Spleen (tissue), 7 donors: Measurements from ENCODE around the gene CDC27.

ENCODE experiments used
- POLR2A ChIP-seq, 3 donors: fragments of 450-650 bp; IDR thresholded peaks; one replicate each; pipeline ENCODE4 v1.5.1; 2017; ENCODE audit warnings: antibody characterized with exemption in 3 of 3, mild to moderate bottlenecking in 1 of 3
- POLR2AphosphoS5 ChIP-seq, 3 donors: sonication (generic); formaldehyde crosslinking; IDR thresholded peaks; one replicate each; pipeline ENCODE4 v1.5.1; 2017; ENCODE audit warnings: antibody characterized with exemption in 3 of 3
- TF ChIP-seq, protein P1 (sequence below), 11 experiments: fragments of 200-600 bp in 7 of 11; fragments of 450-650 bp in 4 of 11; sonication (generic) in 4 of 11; IDR thresholded peaks in 8 of 11; conservative IDR thresholded peaks in 3 of 11; 1 replicate in 7 of 11; 2 replicates in 4 of 11; pipeline versions ENCODE4 v1.4.0 to v1.8.0; 2016 to 2021; ENCODE audit warnings: antibody characterized with exemption in 11 of 11, inconsistent platforms in 4 of 11, mild to moderate bottlenecking in 1 of 11
- donor health status: DM: no; HTN: no; CAD: no; lungs with moderate emphysema.
- donor health status: DM: no; HTN: no; CAD: no.
- donor health status: DM: no; HTN: no; CAD: no.

- TF ChIP-seq, protein P1, sequence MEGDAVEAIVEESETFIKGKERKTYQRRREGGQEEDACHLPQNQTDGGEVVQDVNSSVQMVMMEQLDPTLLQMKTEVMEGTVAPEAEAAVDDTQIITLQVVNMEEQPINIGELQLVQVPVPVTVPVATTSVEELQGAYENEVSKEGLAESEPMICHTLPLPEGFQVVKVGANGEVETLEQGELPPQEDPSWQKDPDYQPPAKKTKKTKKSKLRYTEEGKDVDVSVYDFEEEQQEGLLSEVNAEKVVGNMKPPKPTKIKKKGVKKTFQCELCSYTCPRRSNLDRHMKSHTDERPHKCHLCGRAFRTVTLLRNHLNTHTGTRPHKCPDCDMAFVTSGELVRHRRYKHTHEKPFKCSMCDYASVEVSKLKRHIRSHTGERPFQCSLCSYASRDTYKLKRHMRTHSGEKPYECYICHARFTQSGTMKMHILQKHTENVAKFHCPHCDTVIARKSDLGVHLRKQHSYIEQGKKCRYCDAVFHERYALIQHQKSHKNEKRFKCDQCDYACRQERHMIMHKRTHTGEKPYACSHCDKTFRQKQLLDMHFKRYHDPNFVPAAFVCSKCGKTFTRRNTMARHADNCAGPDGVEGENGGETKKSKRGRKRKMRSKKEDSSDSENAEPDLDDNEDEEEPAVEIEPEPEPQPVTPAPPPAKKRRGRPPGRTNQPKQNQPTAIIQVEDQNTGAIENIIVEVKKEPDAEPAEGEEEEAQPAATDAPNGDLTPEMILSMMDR (IDR thresholded peaks at IDR 0.05 in 8 of 11, conservative IDR thresholded peaks at IDR 0.05 in 3 of 11) = no peak
- no peak for TF ChIP-seq POLR2A (IDR thresholded peaks at IDR 0.05)
- TF ChIP-seq POLR2AphosphoS5 (IDR thresholded peaks at IDR 0.05) = no peak
These were observed 24.4 kb upstream of the CDC27 start for GRCh38 chr17:47213540-47213939.
